ENCODE results near the gene IKZF5. TPM values are rescaled to one million over a fixed set of nuclear protein-coding genes. Genes with fewer than 3 reads are reported as not detected.

The IKZF5 gene, protein sequence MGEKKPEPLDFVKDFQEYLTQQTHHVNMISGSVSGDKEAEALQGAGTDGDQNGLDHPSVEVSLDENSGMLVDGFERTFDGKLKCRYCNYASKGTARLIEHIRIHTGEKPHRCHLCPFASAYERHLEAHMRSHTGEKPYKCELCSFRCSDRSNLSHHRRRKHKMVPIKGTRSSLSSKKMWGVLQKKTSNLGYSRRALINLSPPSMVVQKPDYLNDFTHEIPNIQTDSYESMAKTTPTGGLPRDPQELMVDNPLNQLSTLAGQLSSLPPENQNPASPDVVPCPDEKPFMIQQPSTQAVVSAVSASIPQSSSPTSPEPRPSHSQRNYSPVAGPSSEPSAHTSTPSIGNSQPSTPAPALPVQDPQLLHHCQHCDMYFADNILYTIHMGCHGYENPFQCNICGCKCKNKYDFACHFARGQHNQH
- 4.7 to 7.9 TPM (median 6.3 TPM) in 5 replicates for total RNA-seq (2022; extraction: Qiagen RNA extraction; ENCODE audit: low read depth)

DNA sequence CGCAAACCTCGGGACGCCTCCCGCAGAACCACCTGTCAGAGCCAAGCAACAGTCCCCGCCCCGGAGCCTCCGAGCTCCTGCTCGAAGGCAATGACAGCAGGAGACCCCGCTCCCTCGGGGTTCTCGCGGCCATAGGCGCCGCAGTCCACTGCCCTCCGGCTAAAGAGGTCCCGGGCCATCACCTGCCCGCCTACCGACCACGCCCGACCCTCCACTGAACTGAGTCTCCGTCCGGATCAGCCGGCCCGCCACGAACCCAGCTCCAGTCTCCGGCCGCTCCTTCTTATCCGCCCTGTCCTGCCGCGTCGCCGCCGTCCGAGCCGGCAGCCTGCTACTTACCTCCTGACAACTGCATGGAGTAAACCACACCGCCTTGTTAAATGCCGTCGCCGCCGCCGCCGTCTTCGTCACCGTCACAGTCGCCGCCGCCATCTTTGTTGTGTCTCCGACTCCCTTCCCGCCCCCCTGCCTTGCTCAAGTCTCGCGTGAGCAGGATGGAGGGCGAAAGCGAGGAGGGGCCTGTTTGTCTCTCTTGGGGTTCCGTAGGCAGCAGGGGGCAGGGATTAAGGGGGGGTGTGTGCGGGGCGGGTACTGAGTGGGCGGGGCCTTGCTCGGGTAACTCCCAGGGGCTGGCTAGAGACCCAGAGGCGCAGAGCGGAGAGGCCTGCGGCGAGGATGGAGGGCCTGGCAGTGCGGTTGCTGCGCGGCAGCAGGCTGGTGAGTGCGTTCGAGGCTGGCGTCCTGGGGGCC, at the start of gene IKZF5, which contains the start of gene ACADSB:
IKZF5 (minus strand) TSS at position 441 of the 750 bp plus-strand sequence. CDS start 10,170 bp downstream, outside the sequence.
ACADSB (plus strand) TSS at position 652 of the 750 bp plus-strand sequence; CDS start at position 676, 24 bp downstream.

DNA sequence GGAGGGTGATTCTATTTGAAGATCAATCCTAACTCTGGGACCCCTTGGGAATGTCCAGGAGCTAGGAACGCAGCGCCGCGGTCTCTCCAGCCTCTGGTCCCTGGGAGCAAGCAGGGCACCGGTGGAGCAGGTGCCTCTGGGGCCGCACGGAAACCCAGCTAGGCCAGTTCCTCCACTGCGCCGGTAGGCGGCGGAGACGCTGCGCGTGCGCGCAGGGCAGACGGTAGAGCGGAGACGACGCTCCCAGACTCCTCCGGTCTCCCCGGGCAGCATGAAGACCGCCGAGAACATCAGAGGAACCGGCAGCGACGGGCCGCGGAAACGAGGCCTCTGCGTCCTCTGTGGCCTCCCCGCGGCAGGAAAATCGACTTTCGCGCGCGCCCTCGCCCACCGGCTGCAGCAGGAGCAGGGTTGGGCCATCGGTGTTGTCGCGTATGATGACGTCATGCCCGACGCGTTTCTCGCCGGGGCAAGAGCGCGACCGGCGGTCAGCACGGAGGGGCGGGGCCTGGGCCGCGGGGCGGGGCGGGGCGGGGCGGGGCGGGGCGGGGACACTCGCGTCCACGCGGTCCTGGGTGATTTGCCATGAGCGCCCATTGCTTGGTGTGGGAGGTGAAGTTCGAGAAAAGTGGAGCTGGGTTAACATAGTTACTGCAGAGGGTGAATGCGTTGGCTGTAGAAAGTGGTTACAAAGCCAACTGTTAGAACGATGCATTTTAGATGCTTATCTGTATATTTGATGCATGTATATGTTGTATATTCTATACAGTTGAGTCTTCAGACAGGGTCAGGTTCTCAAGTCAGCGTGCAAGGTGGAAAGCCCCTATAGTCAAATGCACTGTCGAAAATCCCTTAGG, 28.2 kb downstream of the IKZF5 start, which contains the start of gene PSTK:
PSTK (plus strand) TSS at position 193 of the 857 bp plus-strand sequence; CDS start at position 272, 79 bp downstream.

DNA sequence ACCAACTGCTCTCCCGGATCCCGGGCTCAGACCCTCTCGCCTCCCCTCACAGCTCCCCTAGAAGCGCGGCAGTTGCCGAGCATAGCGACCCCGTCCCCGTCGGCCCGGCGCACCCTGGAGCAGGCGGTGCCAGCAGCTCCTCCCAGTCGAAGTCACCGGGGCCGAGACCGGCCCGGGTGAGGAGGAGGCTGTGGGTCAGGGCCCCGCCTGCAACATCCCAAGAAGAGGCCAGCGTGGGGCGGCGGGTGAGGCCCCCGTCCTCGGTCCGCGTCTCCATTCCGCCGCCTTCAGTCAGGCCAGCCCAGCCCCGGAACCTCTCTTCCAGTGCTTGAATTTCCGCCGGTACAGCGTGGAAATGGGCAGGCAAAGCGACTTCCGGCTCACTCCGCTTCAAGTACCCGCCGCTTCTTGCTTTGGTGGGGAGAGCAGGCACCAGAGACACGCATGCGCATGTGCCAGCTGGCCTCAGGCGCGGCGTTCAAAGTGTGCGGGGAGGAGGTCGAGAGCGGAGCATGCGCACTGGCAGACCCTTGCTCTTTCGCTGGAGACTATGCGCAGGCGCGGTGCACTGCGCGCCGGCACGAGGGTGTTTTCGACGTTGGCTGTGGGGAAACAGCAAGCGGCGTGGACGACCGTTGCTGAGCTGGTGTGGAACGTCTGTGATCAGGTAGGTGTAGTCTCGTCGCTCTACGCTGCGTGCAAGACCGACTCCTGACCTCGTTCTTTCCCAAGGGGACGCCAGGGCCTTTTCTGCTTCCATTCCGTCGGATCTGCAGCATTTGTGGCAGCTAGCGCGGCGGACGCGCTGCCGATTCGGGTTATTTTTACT, 54.5 kb downstream of the IKZF5 start, which contains the start of gene C10orf88:
C10orf88 (minus strand) TSS at position 326 of the 829 bp plus-strand sequence; CDS start at position 277, 49 bp downstream.

Other genes starting within 250 kb of the IKZF5 start
- 1.2 to 1.7 TPM (median 1.3 TPM) in 5 replicates for gene CUZD1, start 162.9 kb downstream of the IKZF5 start, total RNA-seq (2022; extraction: Qiagen RNA extraction; ENCODE audit: low read depth)
- 12.0 to 14.8 TPM (median 13.8 TPM) in 5 replicates for gene FAM24B, start 129.2 kb downstream of the IKZF5 start, total RNA-seq (2022; extraction: Qiagen RNA extraction; ENCODE audit: low read depth)
- not detected in 5 replicates for gene FAM24A, start 98.2 kb downstream of the IKZF5 start, total RNA-seq (2022; extraction: Qiagen RNA extraction; ENCODE audit: low read depth)
- 5.7 to 10.3 TPM (median 9.8 TPM) in 5 replicates for gene C10orf88, start 54.6 kb downstream of the IKZF5 start, total RNA-seq (2022; extraction: Qiagen RNA extraction; ENCODE audit: low read depth)
- 4.2 to 5.2 TPM (median 5.0 TPM) in 5 replicates for gene PSTK, start 28.4 kb downstream of the IKZF5 start, total RNA-seq (2022; extraction: Qiagen RNA extraction; ENCODE audit: low read depth)
- 6.5 to 10.3 TPM (median 8.5 TPM) in 5 replicates for gene ACADSB, start 211 bp upstream of the IKZF5 start, total RNA-seq (2022; extraction: Qiagen RNA extraction; ENCODE audit: low read depth)
- gene HMX3, start 127.2 kb upstream of the IKZF5 start, total RNA-seq (2022; extraction: Qiagen RNA extraction; ENCODE audit: low read depth), result 0.19 TPM in 1 of 5 replicates, not detected in the others
- gene HMX2, start 139.3 kb upstream of the IKZF5 start, total RNA-seq (2022; extraction: Qiagen RNA extraction; ENCODE audit: low read depth), result 0.14 to 0.25 TPM in 2 of 5 replicates, not detected in the others
- 153 to 199 TPM (median 174 TPM) in 5 replicates for gene BUB3, start 145.6 kb upstream of the IKZF5 start, total RNA-seq (2022; extraction: Qiagen RNA extraction; ENCODE audit: low read depth)

Measured in A549 treated with GW870086 at 1 μM for 4 hours (cell line).